CD14-positive monocyte (primary cell): ENCODE results near the gene EML6. TPM values are rescaled to one million over a fixed set of nuclear protein-coding genes. Genes with fewer than 3 reads are reported as not detected.

Experiments
- DNase-seq, 3 donors: peaks; one replicate each; pipeline ENCODE4 v3.0.0-alpha.2; 2011 to 2022
- H2AFZ ChIP-seq: 2 replicates; pipeline ENCODE4 v1.6.0; 2012; ENCODE audit warnings: mild to moderate bottlenecking, low read depth, low read length, inconsistent platforms; ENCODE audit not compliant: insufficient read depth, poor library complexity, severe bottlenecking
- H3K27ac ChIP-seq, 2 donors: 1 replicate in 1 of 2; 2 replicates in 1 of 2; pipeline ENCODE4 v1.5.1; 2012 to 2013; ENCODE audit warnings: low read length in 2 of 2, control low read depth in 1 of 2, inconsistent platforms in 1 of 2, low read depth in 1 of 2, mild to moderate bottlenecking in 1 of 2
- H3K27me3 ChIP-seq, 2 donors: one replicate each; pipeline versions ENCODE4 v1.6.0 to v1.6.1; 2011 to 2013; ENCODE audit warnings: low read length in 2 of 2; ENCODE audit not compliant: control insufficient read depth in 2 of 2, insufficient read depth in 2 of 2
- H3K36me3 ChIP-seq, 2 donors: replicated peaks in 1 of 2; 1 replicate in 1 of 2; 2 replicates in 1 of 2; pipeline versions ENCODE4 v1.5.1 to v1.6.1; 2012 to 2013; ENCODE audit warnings: low read length in 2 of 2, control low read depth in 1 of 2, inconsistent platforms in 1 of 2, mild to moderate bottlenecking in 1 of 2; ENCODE audit not compliant: insufficient read depth in 2 of 2, control insufficient read depth in 1 of 2
- H3K4me1 ChIP-seq, 2 donors: 1 replicate in 1 of 2; 2 replicates in 1 of 2; pipeline versions ENCODE4 v1.5.1 to v1.6.1; 2012 to 2013; ENCODE audit warnings: low read length in 2 of 2, control low read depth in 1 of 2, inconsistent platforms in 1 of 2, mild to moderate bottlenecking in 1 of 2, moderate library complexity in 1 of 2; ENCODE audit not compliant: insufficient read depth in 2 of 2, control insufficient read depth in 1 of 2
- H3K4me2 ChIP-seq: replicated peaks from 2 replicates; pipeline ENCODE3; 2012; ENCODE audit warnings: low read length, moderate library complexity, mild to moderate bottlenecking; ENCODE audit not compliant: poor library complexity, severe bottlenecking; ENCODE audit errors: extremely low read depth
- H3K4me3 ChIP-seq, 3 experiments: fragments of 200-600 bp in 1 of 3; sonication (generic) in 1 of 3; replicated peaks in 1 of 3; 1 replicate in 2 of 3; 2 replicates in 1 of 3; pipeline ENCODE4 v1.5.1; 2011 to 2013; ENCODE audit warnings: low read length in 3 of 3, mild to moderate bottlenecking in 3 of 3, control low read depth in 2 of 3, low read depth in 2 of 3, inconsistent platforms in 1 of 3, moderate library complexity in 1 of 3
- H3K79me2 ChIP-seq: 2 replicates; pipeline ENCODE4 v1.6.0; 2012; ENCODE audit warnings: mild to moderate bottlenecking, control low read depth, inconsistent platforms, low read length, moderate library complexity; ENCODE audit not compliant: insufficient read depth
- H3K9ac ChIP-seq: 2 replicates; pipeline ENCODE4 v1.6.0; 2017; ENCODE audit warnings: low read length, mild to moderate bottlenecking; ENCODE audit not compliant: insufficient read depth, poor library complexity, severe bottlenecking
- H3K9me3 ChIP-seq, 2 donors: replicated peaks in 1 of 2; 1 replicate in 1 of 2; 2 replicates in 1 of 2; pipeline versions ENCODE4 v1.5.1 to v1.6.1; 2012 to 2013; ENCODE audit warnings: low read length in 2 of 2, control low read depth in 1 of 2; ENCODE audit not compliant: control insufficient read depth in 1 of 2, insufficient read depth in 1 of 2
- H4K20me1 ChIP-seq: 2 replicates; pipeline ENCODE4 v1.6.0; 2012; ENCODE audit warnings: mild to moderate bottlenecking, low read length, control low read depth, moderate library complexity; ENCODE audit not compliant: insufficient read depth
- H3K27ac Mint-ChIP-seq, 7 donors: one replicate each; pipeline ENCODE4 v1.8.0; 2020; ENCODE audit warnings: mild to moderate bottlenecking in 7 of 7, mixed read lengths in 7 of 7, moderate library complexity in 6 of 7, inconsistent platforms in 2 of 7
- H3K27me3 Mint-ChIP-seq, 3 donors: one replicate each; pipeline ENCODE4 v1.8.0; 2021 to 2022; ENCODE audit warnings: low read depth in 3 of 3, mild to moderate bottlenecking in 3 of 3, mixed read lengths in 3 of 3, moderate library complexity in 3 of 3, inconsistent platforms in 1 of 3
- H3K36me3 Mint-ChIP-seq, 2 donors: one replicate each; pipeline ENCODE4 v1.8.0; 2020; ENCODE audit warnings: mixed read lengths in 2 of 2, inconsistent platforms in 1 of 2, mild to moderate bottlenecking in 1 of 2
- H3K4me1 Mint-ChIP-seq: one replicate; pipeline ENCODE4 v1.8.0; 2020; ENCODE audit warnings: mild to moderate bottlenecking, mixed read lengths
- H3K4me3 Mint-ChIP-seq, 2 donors: one replicate each; pipeline ENCODE4 v1.8.0; 2020; ENCODE audit warnings: mild to moderate bottlenecking in 2 of 2, mixed read lengths in 2 of 2, moderate library complexity in 1 of 2
- H3K9me3 Mint-ChIP-seq, 7 donors: one replicate each; pipeline ENCODE4 v1.8.0; 2020 to 2022; ENCODE audit warnings: mixed read lengths in 7 of 7, mild to moderate bottlenecking in 6 of 7, moderate library complexity in 6 of 7, inconsistent platforms in 2 of 7
- WGBS: methylation state at CpG from one replicate; pipeline ENCODE4 v1.1.5; 2013; ENCODE audit warnings: missing lambda C conversion rate; ENCODE audit not compliant: insufficient coverage; 5-methylcytosine and 5-hydroxymethylcytosine counted together
- intact Hi-C, 2 donors: fragments of 100-400 bp; cut with micrococcal nuclease; formaldehyde crosslinking; loops; one replicate each; pipeline versions ENCODE4 v1.15.0 to v1.15.1; 2023
- polyA plus RNA-seq, 3 donors: library from polyadenylated mRNA; depleted of rRNA in 1 of 3; unstranded in 2 of 3; stranded (reverse) in 1 of 3; fragments of 300-500 nt in 2 of 3; fragments of >200 nt in 1 of 3; fragmentation: Illumina TruSeq in 2 of 3; gene quantifications; 1 replicate in 2 of 3; 2 replicates in 1 of 3; pipeline ENCODE4 v1.2.3, GENCODE V29; 2012 to 2021
- small RNA-seq: library from RNA; depleted of rRNA; stranded (forward); fragments of <200 nt; gene quantifications from one replicate; pipeline ENCODE3, GENCODE V24; 2012; ENCODE audit warnings: low read depth; ENCODE audit not compliant: insufficient read length
- TF ChIP-seq, protein P1 (sequence below): fragments of 200-600 bp; IDR thresholded peaks from one replicate; pipeline ENCODE4 v1.8.0; 2022; ENCODE audit warnings: antibody characterized with exemption, mild to moderate bottlenecking

Gene EML6
- polyA plus RNA-seq, 3 donors: 0.79 TPM; not detected in 2

DNA sequence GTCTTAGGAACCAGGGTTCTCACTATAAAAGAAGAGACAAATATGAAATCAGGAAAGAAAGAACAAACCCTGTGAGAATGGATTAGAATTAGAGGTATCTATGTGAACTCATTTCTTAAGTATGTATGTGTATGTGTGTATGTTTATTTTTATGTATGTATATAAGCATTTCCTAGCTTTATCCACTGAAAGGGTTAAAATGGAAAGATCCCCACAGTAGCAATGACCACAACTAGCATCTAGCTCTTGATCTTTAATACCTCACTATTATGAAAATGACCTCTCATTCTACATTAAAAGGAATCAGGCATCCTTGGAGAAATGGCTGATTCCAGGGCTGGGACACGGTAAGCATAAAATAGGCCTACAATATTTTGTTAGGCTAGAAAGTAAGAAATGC lies 295.2 kb downstream of the EML6 start:
- Histone ChIP-seq H3K27ac (peak overlapping the region; percentile 4 to 77), H3K79me2 (peaks cover 97% of the 10 kb centered on the region), H3K27me3 (no peaks in the 10 kb centered on the region), H3K9me3 (no peaks in the 10 kb centered on the region), H3K4me2 (peak overlapping the region; percentile 66), H3K4me1 (peaks cover 61 to 75% of the 10 kb centered on the region in 2 donors), H2AFZ (no peak overlapping the region), H3K9ac (no peak overlapping the region), H3K36me3 (no peaks in the 10 kb centered on the region), H4K20me1 (peaks cover 96% of the 10 kb centered on the region), H3K4me3 (peak overlapping the region in 1 of 3 experiments; percentile 60)
- Mint-ChIP-seq H3K27me3 (no peaks in the 10 kb centered on the region), H3K4me1 (peaks cover 54% of the 10 kb centered on the region), H3K4me3 (peak overlapping the region; percentile 8 to 71), H3K27ac (peak overlapping the region; percentile 81 to 96 (median 93)), H3K9me3 (no peaks in the 10 kb centered on the region), H3K36me3 (peaks cover 0 to 6% of the 10 kb centered on the region in 2 donors)
- TF ChIP-seq, protein P1, sequence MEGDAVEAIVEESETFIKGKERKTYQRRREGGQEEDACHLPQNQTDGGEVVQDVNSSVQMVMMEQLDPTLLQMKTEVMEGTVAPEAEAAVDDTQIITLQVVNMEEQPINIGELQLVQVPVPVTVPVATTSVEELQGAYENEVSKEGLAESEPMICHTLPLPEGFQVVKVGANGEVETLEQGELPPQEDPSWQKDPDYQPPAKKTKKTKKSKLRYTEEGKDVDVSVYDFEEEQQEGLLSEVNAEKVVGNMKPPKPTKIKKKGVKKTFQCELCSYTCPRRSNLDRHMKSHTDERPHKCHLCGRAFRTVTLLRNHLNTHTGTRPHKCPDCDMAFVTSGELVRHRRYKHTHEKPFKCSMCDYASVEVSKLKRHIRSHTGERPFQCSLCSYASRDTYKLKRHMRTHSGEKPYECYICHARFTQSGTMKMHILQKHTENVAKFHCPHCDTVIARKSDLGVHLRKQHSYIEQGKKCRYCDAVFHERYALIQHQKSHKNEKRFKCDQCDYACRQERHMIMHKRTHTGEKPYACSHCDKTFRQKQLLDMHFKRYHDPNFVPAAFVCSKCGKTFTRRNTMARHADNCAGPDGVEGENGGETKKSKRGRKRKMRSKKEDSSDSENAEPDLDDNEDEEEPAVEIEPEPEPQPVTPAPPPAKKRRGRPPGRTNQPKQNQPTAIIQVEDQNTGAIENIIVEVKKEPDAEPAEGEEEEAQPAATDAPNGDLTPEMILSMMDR: no peak
- no CpG with 5 or more reads among the region's 1 CpG for WGBS
- intact Hi-C loops: loop anchor here in 1 of 2 donors (5.0 kb wide), 1 partner anchor 149 kb away; no protein-coding TSS in a partner anchor
- DNase-seq: no peak

- Histone ChIP-seq H3K27me3 (no peaks in the 10 kb centered on the region), H3K4me2 (peak overlapping the region; percentile 66), H3K27ac (peak overlapping the region in 1 of 2 donors; percentile 77), H3K79me2 (peaks cover 97% of the 10 kb centered on the region), H4K20me1 (peaks cover 97% of the 10 kb centered on the region), H3K9ac (peak overlapping the region; percentile 4), H2AFZ (no peak overlapping the region), H3K36me3 (no peaks in the 10 kb centered on the region), H3K4me3 (peak overlapping the region; percentile 5 to 60 (median 39)), H3K4me1 (peaks cover 62 to 82% of the 10 kb centered on the region in 2 donors), H3K9me3 (no peaks in the 10 kb centered on the region)
- TF ChIP-seq, protein P1: no peak
- peak overlapping the region; percentile 81 to 96 (median 93) for H3K27ac Mint-ChIP-seq
- no CpG with 5 or more reads among the region's 5 CpGs for WGBS
- peak overlapping the region; percentile 8 to 71 for H3K4me3 Mint-ChIP-seq
- H3K36me3 Mint-ChIP-seq: peaks cover 0 to 3% of the 10 kb centered on the region in 2 donors
- peaks cover 53% of the 10 kb centered on the region for H3K4me1 Mint-ChIP-seq
- H3K9me3 Mint-ChIP-seq: no peaks in the 10 kb centered on the region
- intact Hi-C loops: loop anchor here (5.0 kb wide), 2 partner anchors 133 to 148 kb away; no protein-coding TSS in a partner anchor
- H3K27me3 Mint-ChIP-seq: no peaks in the 10 kb centered on the region
- peak; percentile 69 to 87 (median 81) for DNase-seq
Measured at GRCh38 chr2:55019526-55020258, 296.2 kb downstream of the EML6 start.

Small RNAs within 50 kb of the gene (small RNA-seq; reads per million reads assigned to genes)
- gene RNU6-433P: not detected
- gene RNU7-81P: not detected
